ENCODE measurements around the gene MLH1.

MLH1 gene

DNA sequence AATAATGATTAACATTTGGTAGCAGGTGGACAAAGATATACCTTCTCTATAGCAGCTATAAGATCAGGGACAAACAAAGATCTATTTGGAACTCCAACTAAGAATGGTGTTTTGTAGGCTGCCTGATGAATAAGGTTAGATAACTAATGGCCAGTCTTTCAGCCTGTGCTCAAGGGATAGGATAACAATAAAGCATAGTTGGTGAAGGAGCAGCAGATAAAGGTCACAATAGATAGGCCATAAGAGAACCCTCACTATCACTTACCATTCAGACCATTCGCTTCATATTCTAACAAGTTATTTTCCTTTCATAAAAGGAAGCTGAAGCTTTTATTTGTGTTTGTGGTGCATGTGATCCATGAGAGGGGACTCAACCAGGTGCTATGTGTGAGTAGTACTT lies 20.2 kb upstream of the MLH1 start:
- in situ Hi-C loops (cut with HindIII; ENCODE audit: low sequenced_read_pairs), result no loop called here

GRCh38 chr3:36981006-36981405 lies 12.3 kb upstream of the MLH1 start:
- in situ Hi-C loops (cut with HindIII; ENCODE audit: low sequenced_read_pairs), result no loop called here

DNA sequence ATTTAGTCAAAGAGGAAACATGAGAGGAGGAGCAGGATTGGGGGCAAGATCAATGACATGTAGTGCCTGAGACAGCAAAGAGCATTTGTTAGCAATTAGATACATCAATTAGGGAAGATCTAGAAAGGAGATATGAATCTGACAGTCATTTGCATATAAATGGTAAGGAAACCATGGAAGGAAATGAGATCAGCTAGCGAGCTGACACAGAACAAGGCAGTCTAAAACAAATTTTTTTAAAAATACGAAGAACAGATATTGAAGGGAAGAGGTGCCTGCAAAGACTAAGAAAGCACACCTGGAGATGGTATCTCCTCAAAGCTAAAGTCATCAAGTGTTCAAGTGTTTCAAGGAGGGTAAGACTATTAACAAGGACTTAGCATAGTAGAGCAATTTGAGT lies 5.0 kb upstream of the MLH1 start:
- in situ Hi-C loops (cut with HindIII; ENCODE audit: low sequenced_read_pairs), result no loop called here

DNA sequence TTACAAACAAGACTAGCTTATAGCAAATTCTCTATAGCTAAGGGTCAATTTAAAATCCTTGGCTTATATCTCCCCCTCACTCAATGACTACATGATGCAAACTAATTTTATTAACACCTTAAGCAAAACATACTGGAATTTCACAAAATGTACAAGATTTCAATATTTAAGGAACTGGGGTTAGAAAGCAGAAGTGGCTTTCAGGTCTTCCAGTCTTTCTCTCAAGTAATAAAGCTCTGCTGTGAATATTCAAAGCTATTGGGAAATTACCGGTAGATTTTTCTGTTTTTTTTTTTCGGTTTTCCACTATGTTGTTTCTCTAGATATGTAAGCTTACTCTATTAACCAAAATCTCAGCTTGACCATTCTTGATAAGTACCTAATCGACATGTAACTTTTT lies 4.3 kb upstream of the MLH1 start:
- in situ Hi-C loops (cut with HindIII; ENCODE audit: low sequenced_read_pairs), result no loop called here

DNA sequence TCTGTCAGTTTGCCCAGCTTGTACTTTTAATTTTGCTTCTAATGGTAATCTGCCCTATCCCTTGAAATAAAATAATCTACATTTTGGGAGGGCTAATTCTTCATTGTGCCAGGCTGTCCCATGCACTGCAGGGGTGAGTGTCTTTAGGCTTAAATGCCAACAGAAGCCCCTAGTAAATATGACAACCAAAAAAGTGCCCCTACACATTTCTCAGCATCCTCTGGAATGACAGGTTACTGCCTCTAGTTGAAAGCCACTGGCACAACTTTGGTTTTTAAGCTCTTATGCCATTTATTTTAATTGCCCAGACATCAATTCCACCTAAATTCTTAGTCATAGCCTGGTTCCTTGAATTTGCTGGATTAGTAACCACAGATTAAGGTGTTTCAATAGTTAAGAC lies 3.8 kb upstream of the MLH1 start:
- in situ Hi-C loops (cut with HindIII; ENCODE audit: low sequenced_read_pairs), result no loop called here

DNA sequence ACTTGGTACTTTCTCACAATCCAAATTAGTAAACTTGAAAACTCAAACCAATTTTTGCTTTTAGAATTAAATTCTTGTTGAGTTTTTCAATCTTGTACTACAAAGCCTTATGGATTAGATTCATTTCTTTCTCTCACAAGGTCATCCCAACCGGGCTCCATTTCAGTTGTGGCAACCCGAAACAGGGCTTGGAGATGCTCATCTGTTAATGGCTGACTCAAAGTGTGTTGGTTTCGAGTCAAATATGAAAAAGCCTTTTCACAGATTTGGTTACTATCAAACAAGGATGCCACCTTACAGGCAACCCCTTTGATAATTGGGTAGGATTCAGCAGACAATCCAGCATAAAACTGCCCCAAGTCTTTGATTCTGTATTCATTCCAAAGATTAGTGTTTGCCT lies 2.2 kb upstream of the MLH1 start:
- in situ Hi-C loops (cut with HindIII; ENCODE audit: low sequenced_read_pairs), result no loop called here

GRCh38 chr3:36991923-36992805 lies 1.2 kb upstream of the MLH1 start:
- in situ Hi-C loops (cut with HindIII; ENCODE audit: low sequenced_read_pairs), result no loop called here

GRCh38 chr3:36992806-36993325 lies 452 bp upstream of the MLH1 start, which contains the start of gene EPM2AIP1:
EPM2AIP1 (minus strand) TSS chr3:36993131; CDS start chr3:36993077, 54 bp downstream.
- in situ Hi-C loops (cut with HindIII; ENCODE audit: low sequenced_read_pairs), result no loop called here

GRCh38 chr3:37014620-37015019 lies 21.3 kb downstream of the MLH1 start:
- in situ Hi-C loops (cut with HindIII; ENCODE audit: low sequenced_read_pairs), result no loop called here

DNA sequence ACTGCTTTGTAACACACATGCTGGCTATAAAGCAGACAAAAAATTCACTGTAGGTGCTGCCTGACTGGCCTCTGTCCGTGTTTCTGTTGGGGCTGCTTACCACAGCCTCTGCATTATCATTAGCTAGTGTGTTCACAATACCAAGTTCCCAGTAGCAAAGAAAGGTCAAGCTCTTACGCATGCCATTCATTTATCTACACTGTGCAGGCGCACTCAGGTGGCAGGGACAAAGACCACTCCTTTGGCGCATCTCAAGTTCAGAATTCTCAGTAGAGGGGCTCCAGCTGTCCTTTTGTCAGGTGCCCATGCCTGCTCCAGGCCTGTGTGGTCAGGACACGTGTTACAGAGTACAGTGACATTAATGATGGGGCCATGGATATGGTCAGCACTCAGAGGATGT lies 22.3 kb downstream of the MLH1 start:
- in situ Hi-C loops (cut with HindIII; ENCODE audit: low sequenced_read_pairs), result no loop called here

DNA sequence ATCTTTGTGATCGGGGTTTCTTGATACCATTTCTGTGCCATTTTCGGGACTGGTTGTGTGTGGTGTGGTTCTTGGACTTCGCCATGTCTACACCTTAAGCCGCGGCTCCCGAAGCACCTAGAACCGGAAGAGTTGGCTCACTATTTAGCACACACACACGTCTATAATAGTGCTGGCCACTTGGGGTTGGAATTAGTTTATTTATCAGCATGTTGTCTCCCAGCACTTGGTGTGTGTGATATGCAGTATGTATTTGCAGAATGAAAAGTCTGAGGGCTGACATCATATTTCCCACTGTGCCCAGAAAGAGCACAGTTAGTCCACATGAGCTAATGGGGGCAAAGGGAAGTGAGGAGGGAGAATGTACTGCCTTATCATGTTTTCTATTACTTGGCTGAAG lies 23.6 kb downstream of the MLH1 start:
- in situ Hi-C loops (cut with HindIII; ENCODE audit: low sequenced_read_pairs), result no loop called here

GRCh38 chr3:37017683-37018082 lies 24.4 kb downstream of the MLH1 start:
- in situ Hi-C loops (cut with HindIII; ENCODE audit: low sequenced_read_pairs), result no loop called here

- in situ Hi-C loops (cut with HindIII; ENCODE audit: low sequenced_read_pairs), result no loop called here
These were observed 30.8 kb downstream of the MLH1 start for GRCh38 chr3:37024092-37024491.

- in situ Hi-C loops (cut with HindIII; ENCODE audit: low sequenced_read_pairs), result no loop called here
These were observed 31.6 kb downstream of the MLH1 start for GRCh38 chr3:37024820-37025405.

DNA sequence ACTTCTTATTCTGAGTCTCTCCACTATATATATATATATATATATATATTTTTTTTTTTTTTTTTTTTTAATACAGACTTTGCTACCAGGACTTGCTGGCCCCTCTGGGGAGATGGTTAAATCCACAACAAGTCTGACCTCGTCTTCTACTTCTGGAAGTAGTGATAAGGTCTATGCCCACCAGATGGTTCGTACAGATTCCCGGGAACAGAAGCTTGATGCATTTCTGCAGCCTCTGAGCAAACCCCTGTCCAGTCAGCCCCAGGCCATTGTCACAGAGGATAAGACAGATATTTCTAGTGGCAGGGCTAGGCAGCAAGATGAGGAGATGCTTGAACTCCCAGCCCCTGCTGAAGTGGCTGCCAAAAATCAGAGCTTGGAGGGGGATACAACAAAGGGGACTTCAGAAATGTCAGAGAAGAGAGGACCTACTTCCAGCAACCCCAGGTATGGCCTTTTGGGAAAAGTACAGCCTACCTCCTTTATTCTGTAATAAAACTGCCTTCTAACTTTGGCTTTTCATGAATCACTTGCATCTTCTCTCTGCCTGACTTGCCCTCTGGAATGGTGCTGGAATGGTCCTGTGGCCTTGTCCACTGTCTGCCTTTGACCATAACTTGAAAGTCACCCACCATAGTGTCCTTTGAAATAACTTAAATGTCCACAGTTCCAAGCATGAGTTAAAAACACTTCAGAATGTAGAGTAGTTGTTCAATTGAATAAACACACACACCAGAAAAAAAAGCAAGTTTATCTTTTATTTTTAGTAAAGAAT lies 32.4 kb downstream of the MLH1 start:
- in situ Hi-C loops (cut with HindIII; ENCODE audit: low sequenced_read_pairs), result no loop called here

GRCh38 chr3:37026851-37027250 lies 33.5 kb downstream of the MLH1 start:
- in situ Hi-C loops (cut with HindIII; ENCODE audit: low sequenced_read_pairs), result no loop called here

- in situ Hi-C loops (cut with HindIII; ENCODE audit: low sequenced_read_pairs), result no loop called here
These were observed 35.0 kb downstream of the MLH1 start for GRCh38 chr3:37028329-37028728.

DNA sequence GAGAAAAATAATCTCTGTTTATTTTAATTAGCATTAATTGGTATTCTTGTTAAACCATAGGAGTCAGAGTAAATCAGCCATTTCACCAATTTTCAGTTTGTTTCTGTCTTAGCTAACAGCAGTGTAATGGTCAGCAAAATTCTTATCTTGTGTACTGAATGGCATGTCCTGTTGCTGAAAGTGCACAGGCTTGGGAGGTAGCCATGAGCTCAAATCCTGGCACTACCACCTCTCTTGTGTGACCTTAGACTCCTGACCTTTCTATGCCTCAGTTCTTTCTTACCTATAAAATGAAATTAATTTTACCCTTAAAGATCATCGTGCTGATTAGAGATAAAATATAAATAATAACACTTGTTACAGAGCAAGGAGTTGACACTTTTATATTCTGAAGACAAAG lies 35.8 kb downstream of the MLH1 start:
- in situ Hi-C loops (cut with HindIII; ENCODE audit: low sequenced_read_pairs), result no loop called here

DNA sequence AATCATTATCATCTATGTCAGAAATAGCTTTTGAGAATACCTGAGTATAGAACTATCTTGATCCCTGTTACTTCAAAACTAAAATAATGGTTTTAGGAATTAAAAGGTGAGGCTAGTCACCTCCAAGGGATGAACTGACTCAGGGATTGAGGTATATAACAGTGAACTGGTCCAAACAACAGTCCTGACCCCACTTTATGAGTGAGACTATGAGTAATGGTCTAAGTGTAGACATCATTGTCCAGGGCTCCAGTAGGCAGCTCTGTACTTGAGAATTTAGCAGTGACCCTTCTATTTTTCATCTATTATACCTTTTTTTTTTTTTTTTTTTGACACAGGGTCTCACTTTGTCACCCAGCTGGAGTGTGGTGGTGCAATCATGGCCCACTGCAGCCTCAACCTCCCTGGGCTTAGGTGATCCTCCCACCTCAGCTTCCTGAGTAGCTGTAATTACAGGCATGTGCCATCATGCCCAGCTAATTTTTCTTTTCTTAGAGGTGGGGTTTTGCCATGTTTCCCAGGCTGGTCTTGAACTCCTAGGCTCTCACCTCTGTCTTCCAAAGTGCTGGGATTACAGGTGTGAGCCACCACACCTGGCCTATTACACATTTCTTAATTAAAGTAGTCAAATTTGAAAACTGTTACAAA lies 36.3 kb downstream of the MLH1 start:
- in situ Hi-C loops (cut with HindIII; ENCODE audit: low sequenced_read_pairs), result no loop called here

DNA sequence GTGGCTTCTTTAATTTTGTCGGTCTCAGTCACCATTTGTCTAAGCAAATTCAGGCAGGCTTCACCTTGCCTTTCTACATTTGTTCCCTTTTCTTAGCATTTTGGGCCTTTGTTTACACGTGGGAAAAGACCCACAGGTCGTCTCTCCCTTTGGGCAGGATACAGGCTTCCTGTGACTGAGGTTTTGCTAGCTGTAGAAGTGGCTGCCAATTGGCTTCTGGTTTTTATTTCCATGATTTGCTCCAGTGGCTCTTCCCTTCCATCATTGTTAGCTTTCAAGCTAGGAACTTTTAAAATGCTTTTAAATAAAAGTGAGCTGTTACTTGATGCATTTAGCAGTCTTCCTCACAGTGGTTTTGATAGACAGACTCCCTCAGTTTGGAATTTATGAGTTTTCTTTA lies 37.3 kb downstream of the MLH1 start:
- in situ Hi-C loops (cut with HindIII; ENCODE audit: low sequenced_read_pairs), result no loop called here

DNA sequence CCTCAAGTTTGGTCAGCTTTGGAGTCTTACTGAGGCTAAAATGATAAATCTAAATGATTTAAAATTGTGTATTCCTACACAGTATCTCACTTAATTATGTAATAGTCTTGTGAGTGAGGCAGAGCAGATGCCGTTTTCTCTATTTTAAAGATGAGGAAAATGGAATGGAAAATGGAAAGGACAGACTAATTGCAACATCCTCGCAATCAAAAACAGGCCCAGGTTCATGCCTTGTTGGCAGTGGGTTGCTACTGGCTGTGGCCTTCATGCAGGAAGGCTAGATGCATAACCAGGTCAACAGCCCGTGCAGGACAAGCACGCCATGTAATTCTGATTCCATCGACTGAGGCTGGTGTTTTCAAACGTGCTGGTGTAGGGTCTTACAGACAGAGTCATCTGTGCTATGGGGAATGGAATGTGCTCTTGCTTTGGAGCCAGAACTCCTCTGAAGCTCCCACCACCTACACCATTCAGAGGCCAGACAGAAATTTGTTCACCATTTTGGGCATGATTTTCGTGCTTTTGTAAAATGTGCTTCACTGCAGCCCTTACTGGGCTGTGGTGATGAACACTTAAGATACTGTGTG lies 37.9 kb downstream of the MLH1 start:
- in situ Hi-C loops (cut with HindIII; ENCODE audit: low sequenced_read_pairs), result no loop called here

All from DLD1 (cell line).